OCI-LY3 (cell line): ENCODE measurements around the gene RIMOC1.

Source experiments
- H2AFZ ChIP-seq: fragments of 200-600, 300-600 bp; shearing (Covaris generic); 2 replicates; pipeline ENCODE4 v1.6.0; 2014; ENCODE audit warnings: antibody characterized with exemption, low read depth, low read length
- H3K27ac ChIP-seq: fragments of 200-600, 300-600 bp; sonication (generic); 2 replicates; pipeline ENCODE4 v1.5.1; 2014; ENCODE audit warnings: mild to moderate bottlenecking, low read length, moderate library complexity, mixed read lengths
- H3K27me3 ChIP-seq: fragments of 200-600, 300-600 bp; sonication (generic); 2 replicates; pipeline ENCODE4 v1.6.1; 2014; ENCODE audit warnings: low read depth, low read length, mixed read lengths
- H3K36me3 ChIP-seq: fragments of 200-600, 300-600 bp; sonication (generic); replicated peaks from 2 replicates; pipeline ENCODE3; 2014; ENCODE audit warnings: low read depth, low read length, mixed read lengths
- H3K4me1 ChIP-seq: fragments of 300-600, 200-600 bp; sonication (generic); 2 replicates; pipeline ENCODE4 v1.6.1; 2014; ENCODE audit warnings: low read length, mixed read lengths
- H3K4me2 ChIP-seq: fragments of 200-600, 300-600 bp; sonication (generic); 2 replicates; pipeline ENCODE4 v1.6.1; 2014; ENCODE audit warnings: low read length, mixed read lengths
- H3K4me3 ChIP-seq: fragments of 300-600, 200-600 bp; sonication (generic); 2 replicates; pipeline ENCODE4 v1.5.1; 2014; ENCODE audit warnings: antibody characterized with exemption, mild to moderate bottlenecking, low read length, moderate library complexity
- H3K79me2 ChIP-seq: fragments of 300-600, 200-600 bp; shearing (Covaris generic); 2 replicates; pipeline ENCODE4 v1.6.1; 2014; ENCODE audit warnings: mild to moderate bottlenecking, low read length, mixed read lengths
- H3K9ac ChIP-seq: fragments of 300-600, 200-600 bp; shearing (Covaris generic); 2 replicates; pipeline ENCODE4 v1.6.0; 2014; ENCODE audit warnings: mild to moderate bottlenecking, low read length, moderate library complexity
- H3K9me3 ChIP-seq: fragments of 200-600, 300-600 bp; shearing (Covaris generic); 2 replicates; pipeline ENCODE4 v1.6.1; 2014; ENCODE audit warnings: low read length, mixed read lengths; ENCODE audit not compliant: insufficient read depth
- H4K20me1 ChIP-seq: fragments of 200-600, 300-600 bp; sonication (generic); 2 replicates; pipeline ENCODE4 v1.6.1; 2016; ENCODE audit warnings: low read length, mixed read lengths; ENCODE audit not compliant: insufficient read depth
- CTCF ChIP-seq: fragments of 200-600, 300-600 bp; sonication (generic); IDR thresholded peaks from 2 replicates; pipeline ENCODE4 v1.5.1; 2014; ENCODE audit warnings: antibody characterized with exemption, low read length, low read depth
- EZH2phosphoT487 ChIP-seq: fragments of 200-600 bp; shearing (Covaris generic); IDR thresholded peaks from 2 replicates; pipeline ENCODE4 v1.6.1; 2018; ENCODE audit warnings: antibody characterized with exemption, mixed run types, low read depth

RIMOC1 gene

GRCh38 chr5:41863871-41864486, 40.2 kb upstream of the RIMOC1 start:
- H3K4me1 ChIP-seq: peaks cover 9% of the 10 kb centered on the region
- no peak overlapping the region for H3K9ac ChIP-seq
- 0 out of 2 replicates have a peak, but pooled peaks cover 7% of the 10 kb centered on the region for H4K20me1 ChIP-seq
- H3K27ac ChIP-seq: no peak overlapping the region
- H3K27me3 ChIP-seq: no peaks in the 10 kb centered on the region
- H3K36me3 ChIP-seq: peaks cover 4% of the 10 kb centered on the region
- peaks cover 24% of the 10 kb centered on the region for H3K79me2 ChIP-seq
- H3K9me3 ChIP-seq: no peaks in the 10 kb centered on the region
- no peak overlapping the region for H3K4me3 ChIP-seq
- H2AFZ ChIP-seq: no peak overlapping the region
- TF ChIP-seq EZH2phosphoT487 (no peak), CTCF (no peak)
- no peak overlapping the region for H3K4me2 ChIP-seq

DNA sequence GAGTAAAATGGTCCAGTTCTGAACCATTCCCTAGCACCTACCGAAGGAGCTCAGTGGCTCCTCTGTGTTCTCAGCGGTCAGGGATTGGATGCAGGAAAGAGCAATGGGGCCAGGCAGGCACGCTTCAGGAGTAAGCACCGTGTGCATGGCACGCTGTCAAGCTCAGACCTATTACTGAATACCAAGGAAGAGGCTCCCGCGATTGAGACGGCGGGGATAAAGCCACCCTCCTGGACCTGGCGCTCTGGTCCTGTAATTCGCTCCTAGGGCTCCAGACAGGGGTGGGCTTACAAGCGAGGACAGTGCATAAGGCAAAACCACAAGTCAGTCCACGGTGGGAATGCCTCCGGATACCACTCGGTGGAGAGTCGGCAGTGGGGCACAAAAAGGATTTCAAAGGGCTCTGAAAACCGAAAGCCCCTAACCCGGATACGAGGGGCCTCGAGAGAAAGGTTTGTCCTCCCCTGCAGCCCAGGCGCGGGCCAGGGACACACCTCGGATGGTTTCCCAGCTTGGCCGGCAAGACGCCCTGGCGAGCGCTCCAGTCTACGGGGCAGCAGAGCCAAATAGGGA, 34.9 kb upstream of the RIMOC1 start:
- Histone ChIP-seq H3K36me3 (no peaks in the 10 kb centered on the region), H3K4me2 (peak overlapping the region; percentile 93), H3K4me1 (peaks cover 15% of the 10 kb centered on the region), H2AFZ (0 out of 2 replicates have a peak overlapping the region, but pooled peaks have one; percentile 79), H4K20me1 (0 out of 2 replicates have a peak, but pooled peaks cover 3% of the 10 kb centered on the region), H3K9me3 (no peaks in the 10 kb centered on the region), H3K27ac (no peak overlapping the region), H3K4me3 (peak overlapping the region; percentile 87), H3K79me2 (peaks cover 24% of the 10 kb centered on the region), H3K27me3 (no peaks in the 10 kb centered on the region), H3K9ac (peak overlapping the region; percentile 78)
- TF ChIP-seq EZH2phosphoT487 (no peak), CTCF (no peak)

- Histone ChIP-seq H3K9me3 (no peaks in the 10 kb centered on the region), H3K27ac (peak within 1 kb of the TSS; percentile 30), H3K36me3 (no peaks in the 10 kb centered on the region), H3K9ac (peak within 1 kb of the TSS; percentile 78), H3K27me3 (no peaks in the 10 kb centered on the region), H3K4me1 (peaks cover 15% of the 10 kb centered on the region), H3K79me2 (peaks cover 24% of the 10 kb centered on the region), H3K4me3 (peak within 1 kb of the TSS; percentile 87), H3K4me2 (peak within 1 kb of the TSS; percentile 93), H2AFZ (peak within 1 kb of the TSS; percentile 79), H4K20me1 (0 out of 2 replicates have a peak, but pooled peaks cover 3% of the 10 kb centered on the region)
- TF ChIP-seq CTCF (no peak), EZH2phosphoT487 (no peak)
Measured at GRCh38 chr5:41869724-41870626, 34.2 kb upstream of the RIMOC1 start, which contains the start of gene OXCT1. OXCT1 (minus strand) TSS chr5:41870425; CDS start chr5:41870358, 67 bp downstream.
